ENCODE results near the gene ZGRF1. TPM values are rescaled to one million over a fixed set of nuclear protein-coding genes. Genes with fewer than 3 reads are reported as not detected.
"Not testable (repeated sequence)": the region's sequence is repeated elsewhere in the genome, so short reads cannot be mapped to it uniquely, and the experiment has no call there.

The ZGRF1 gene
- total RNA-seq, 1 donor, result 2.7 TPM

DNA sequence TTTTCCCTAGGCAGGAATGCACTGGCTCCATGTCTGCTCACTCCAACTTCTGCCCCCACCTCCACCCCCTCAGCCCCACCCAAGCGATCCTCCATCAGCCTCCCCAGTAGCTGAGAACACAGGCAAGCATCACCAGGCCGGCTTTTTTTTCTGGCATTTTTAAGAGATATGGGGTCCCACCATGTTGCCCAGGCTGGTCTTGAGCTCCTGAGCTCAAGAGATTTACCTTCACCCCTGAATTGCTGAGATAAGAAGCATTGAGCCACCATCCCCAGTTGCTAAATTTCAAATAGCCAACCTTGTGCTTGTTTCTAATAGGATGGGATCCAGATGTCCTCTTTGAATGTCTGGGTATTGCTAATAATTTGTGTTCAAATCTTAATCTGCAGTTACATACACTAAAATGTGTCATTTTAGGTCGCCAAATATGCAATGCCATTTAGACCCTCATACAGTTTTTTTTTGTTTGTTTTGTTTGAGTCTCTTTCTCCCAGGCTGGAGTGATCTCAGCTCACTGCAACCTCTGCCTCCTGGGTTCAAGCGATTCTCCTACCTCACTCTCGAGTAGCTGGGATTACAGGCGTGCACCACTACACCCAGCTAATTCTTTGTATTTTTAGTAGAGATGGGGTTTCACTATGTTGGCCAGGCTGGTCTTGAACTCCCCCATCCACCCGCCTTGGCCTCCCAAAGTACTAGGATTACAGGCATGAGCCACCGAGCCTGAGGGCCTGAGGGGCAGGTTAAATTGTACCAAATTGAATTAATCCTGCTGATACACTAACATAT lies 9.0 kb upstream of the ZGRF1 start:
- DNase-seq (ENCODE audit: low read depth in 2 of 3, low spot score in 2 of 3), result no peak

DNA sequence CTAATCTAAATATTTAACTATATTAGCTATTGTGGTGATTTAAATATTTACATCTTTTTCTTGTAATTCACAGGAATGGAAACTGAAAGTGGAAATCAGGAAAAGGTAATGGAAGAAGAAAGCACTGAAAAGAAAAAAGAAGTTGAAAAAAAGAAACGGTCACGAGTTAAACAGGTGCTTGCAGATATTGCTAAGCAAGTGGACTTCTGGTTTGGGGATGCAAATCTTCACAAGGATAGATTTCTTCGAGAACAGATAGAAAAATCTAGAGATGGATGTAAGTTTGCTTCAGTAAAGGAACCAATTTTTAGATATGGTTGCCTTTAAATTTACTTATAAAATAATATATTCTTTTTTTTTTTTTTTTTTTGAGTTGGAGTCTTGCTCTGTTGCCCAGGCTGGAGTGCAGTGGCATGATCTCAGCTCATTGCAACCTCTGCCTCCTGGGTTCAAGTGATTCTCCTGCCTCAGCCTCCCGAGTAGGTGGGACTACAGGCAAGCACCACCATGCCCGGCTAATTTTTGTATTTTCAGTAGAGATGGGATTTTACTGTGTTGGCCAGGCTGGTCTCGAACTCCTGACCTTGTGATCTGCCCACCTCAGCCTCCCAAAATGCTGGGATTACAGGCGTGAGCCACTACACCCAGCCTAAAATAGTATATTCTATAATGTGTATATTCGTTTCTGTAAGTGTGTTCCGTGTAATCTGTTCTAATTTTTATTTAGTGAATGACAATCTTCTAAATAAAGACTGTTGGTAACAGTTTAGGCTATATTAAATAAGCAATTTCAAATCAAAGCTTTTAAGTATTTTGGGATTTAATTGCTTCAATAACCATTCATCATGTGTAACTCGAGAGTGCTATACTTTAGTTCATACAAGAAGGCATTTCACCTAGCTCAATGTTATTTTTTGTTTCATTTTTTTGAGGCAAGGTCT lies 8.2 kb upstream of the ZGRF1 start:
- DNase-seq (ENCODE audit: low read depth in 2 of 3, low spot score in 2 of 3), result not testable (repeated sequence)

DNA sequence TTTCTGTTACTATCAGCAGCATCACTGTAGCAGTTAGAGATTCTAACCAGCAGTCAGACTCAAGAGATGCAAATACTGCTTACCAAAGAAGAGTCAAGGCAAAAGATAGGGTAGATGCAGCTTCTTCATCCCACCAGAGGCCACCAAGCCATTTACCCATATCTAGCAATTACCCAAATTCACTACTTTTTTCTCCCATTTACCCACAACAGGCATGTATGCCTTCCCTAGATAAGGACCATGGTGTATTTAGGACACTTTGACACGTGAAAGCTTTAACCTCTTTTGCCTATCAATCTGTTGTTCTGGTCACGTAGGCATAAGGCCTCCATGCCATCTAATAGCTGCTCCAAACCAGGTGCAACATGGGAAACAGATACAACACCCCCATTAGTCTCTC lies 5.8 kb upstream of the ZGRF1 start:
- DNase-seq (ENCODE audit: low read depth in 2 of 3, low spot score in 2 of 3), result no peak

DNA sequence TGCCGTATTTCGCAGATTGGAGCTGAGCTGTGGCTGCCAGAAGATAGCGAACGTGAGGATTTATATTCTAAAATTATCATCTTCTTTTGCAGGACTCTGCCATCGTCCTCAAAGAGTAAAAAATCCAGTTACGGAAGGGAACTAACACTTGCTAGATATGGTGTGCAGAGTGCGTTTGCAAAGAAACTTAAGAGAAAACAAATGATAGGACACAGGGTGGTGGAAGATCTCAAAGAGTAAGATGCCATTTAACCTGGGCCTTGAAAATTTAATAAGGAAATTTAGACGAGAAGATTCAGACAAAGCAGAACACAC lies 800 bp upstream of the ZGRF1 start:
- DNase-seq (ENCODE audit: low read depth in 2 of 3, low spot score in 2 of 3), result no peak

DNA sequence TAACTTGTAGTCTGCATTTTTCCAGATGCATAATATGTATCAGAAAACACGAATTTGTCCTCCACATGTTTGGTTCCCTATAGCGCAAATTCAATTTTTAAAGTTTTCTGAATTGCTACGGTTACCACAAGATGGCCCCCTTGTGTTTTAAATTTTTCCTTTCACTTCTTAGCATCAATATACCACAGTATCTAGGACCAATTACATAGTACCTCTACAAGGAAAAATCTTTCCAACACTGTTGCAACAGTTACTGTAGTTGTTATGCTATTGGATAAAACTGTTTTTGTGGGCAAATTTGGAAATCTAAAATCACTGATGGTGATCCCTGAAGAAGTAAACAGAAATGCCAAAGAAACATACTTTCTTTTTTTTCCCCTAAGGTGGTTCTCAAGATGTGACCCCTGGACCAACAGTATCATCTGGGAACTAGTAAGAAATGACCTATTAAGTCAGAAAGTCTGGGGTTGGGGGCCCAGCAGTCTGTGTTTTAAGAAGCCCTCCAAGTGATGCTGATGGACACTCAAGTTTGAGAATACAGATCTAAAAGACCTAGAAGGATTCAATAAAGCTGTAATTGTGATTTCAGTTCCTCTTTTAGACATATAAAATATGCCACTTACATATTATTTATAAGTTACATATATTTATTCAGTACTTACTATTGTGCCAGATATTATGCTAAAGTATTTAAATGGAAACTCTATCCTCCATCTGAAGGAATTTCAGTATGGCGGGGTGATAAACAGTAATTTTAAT lies 3.1 kb downstream of the ZGRF1 start:
- peak in 2 of 3 donors; percentile 34 to 58 for DNase-seq (ENCODE audit: low read depth in 2 of 3, low spot score in 2 of 3)

DNA sequence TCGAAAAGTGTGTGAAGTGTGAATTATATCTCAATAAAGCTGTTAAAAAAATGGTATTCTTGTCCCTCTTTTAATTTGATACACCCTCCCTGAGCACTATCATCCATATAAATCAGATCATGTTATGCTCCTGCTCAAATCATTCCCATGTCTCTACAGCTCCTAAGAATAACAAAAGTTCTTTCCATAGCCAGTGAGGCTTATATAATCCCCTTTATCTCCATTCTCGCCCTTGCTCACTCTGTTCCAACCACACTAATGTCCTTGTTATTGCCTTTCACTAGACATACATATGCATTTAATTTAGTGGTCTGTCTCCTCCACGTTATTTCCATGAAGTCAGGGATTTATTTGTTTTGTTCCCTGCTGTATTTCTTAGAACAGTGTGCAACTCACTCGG lies 10.5 kb downstream of the ZGRF1 start:
- no peak for DNase-seq (ENCODE audit: low read depth in 2 of 3, low spot score in 2 of 3)

DNA sequence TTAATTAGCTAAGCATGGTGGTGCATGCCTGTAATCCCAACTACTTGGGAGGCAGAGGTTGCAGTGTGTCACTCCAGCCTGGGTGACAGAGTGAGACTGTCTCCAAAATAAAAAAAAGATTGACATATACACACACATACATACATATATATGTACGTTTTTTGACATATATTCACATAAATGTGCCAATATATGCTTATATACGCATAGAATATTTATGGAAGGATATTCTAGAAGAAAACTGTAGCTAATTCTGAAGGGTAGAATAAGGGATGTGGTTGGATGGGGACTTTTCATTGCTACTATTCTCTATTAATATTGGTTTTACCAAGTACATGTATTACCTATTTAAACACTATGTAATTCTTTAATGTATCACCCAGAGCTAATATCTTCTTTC lies 19.7 kb downstream of the ZGRF1 start:
- DNase-seq (ENCODE audit: low read depth in 2 of 3, low spot score in 2 of 3), result no peak

DNA sequence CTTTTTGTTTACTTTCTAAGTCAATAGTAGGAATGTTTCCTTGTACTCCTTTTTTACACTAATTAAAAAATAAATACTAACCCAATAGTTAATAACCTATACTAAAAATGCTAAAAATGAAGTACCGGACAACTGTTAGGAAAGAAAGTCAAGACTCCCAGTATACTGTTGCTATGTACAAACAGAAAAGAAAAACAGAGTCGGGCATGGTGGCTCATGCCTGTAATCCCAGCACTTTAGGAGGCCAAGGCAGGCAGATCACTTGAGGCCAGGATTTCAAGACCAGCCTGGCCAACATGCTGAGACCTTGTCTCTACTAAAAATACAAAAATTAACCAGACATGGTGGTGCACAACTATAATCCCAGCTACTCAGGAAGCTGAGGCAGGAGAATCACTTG lies 23.9 kb downstream of the ZGRF1 start:
- DNase-seq (ENCODE audit: low read depth in 2 of 3, low spot score in 2 of 3), result not testable (repeated sequence)

DNA sequence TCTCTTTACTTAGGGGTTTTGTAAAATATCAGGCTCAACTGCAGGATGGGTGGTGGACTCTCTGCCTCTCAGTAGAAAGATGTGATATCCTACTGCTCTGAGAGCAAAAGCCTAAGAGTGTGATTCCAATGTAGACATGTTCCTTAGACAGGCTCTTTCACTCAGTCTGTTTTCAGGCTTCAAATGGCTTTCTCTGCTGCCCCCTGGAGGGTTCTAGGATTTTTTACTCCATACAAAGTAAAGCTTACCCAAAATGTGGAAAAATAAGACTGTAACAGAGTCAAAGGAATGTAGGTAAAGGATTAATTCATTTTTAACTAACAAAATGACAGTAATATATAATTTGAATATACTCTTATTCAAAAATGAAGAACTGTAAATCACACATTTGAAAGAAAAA lies 32.1 kb downstream of the ZGRF1 start:
- peak; percentile 14 to 69 (median 39) for DNase-seq (ENCODE audit: low read depth in 2 of 3, low spot score in 2 of 3)

DNA sequence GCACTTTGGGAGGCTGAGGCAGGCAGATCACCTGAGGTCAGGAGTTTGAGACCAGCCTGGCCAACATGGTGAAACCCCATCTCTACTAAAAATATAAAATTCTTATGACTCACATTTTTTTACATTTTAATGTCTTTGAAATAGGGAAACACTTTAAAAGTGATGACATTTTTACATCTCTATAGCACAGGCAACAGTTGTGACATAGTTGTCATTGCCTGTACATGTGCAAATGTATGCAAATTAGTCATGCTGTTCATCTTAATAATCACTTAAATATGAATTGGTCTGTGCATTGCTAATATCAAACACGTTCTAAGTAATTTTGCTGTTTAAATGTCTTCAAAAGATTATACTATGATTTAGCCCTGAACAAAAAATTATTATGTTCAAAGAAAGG lies 41.7 kb downstream of the ZGRF1 start:
- DNase-seq (ENCODE audit: low read depth in 2 of 3, low spot score in 2 of 3), result no peak

DNA sequence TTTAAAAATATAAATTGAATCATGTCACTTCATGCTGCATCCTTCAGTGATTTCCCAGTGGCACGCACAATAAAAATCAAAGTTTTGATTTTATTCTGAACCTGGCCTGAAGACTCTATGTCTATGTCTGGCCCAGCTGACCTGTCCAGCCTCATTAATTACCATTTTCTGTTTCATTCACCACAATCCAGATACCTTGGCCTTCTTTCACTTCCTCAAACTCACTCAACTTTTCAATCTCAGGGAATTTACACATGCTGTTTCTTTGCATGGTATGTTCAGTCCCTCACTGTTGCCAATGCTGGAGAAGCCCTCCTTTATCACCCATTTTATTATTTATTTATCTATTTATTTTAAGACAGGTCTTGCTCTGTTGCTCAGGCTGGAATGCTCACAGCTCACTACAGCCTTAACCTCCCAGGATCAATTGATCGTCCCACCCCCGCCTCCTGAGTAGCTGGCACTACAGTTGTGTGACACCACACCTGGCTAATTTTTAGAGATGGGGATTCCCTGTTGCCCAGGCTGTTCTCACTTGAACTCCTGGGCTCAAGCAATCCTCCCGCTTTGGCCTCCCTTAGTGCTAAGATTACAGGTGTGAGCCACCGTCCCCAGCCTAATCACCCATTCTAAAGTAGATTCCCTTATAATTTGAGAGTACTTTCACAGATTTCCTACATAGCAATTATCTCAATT lies 43.1 kb downstream of the ZGRF1 start:
- no peak for DNase-seq (ENCODE audit: low read depth in 2 of 3, low spot score in 2 of 3)

DNA sequence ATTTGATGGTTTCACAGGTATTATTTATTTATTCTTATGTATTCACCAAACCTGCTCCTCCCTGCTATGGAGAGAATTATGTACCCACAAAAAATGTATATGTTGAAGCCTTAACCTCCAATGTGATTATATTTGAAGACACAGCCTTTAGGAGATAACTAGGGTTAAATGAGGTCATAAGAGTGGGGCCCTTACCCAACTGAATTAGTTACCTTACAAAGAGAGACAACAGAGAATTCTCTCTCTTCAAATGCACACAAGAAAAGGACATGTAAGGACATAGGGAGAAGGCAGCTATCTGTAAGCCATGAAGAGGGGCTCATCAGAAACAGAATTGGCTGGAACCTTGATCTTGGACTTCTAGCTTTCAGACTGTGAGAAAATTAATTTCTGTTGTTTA lies 44.0 kb downstream of the ZGRF1 start:
- DNase-seq (ENCODE audit: low read depth in 2 of 3, low spot score in 2 of 3), result no peak

DNA sequence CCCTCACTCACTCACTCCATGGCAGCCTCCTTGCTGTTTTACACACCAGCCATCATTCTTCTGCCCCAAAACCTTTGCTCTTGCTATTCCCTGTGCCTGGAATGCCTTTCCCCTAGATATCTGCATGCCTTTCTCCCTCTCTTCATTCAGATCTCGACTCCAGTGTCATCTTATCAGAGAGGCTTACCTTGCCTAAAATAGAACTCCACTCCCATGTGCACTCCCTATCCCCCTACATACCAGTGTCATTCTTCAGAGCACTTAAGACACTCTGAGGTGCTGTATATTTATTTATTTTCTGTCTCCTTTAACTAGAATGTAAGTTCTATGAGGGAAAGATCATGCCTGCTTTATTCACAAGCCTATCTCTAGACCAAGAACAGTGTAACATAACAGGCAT lies 45.1 kb downstream of the ZGRF1 start:
- DNase-seq (ENCODE audit: low read depth in 2 of 3, low spot score in 2 of 3), result no peak

DNA sequence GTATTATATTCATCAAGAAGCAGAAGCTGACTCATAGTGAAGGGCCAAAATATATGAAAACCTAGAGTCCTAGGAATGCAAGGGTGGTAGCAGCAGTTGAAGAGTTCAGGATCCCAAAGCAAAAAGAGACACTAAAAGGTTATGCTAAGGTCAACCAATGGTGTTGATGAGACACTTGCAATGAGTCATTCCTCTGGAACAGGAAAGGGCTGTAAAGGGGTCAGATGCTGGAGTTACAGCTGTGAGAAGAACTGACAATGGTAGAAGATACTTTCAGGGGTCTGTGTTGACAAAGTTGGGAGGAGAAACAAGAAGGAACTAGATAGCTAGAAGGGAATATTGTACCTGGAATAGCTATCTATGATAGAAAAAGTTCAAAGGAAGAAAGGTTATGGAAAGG lies 47.5 kb downstream of the ZGRF1 start:
- DNase-seq (ENCODE audit: low read depth in 2 of 3, low spot score in 2 of 3), result no peak

DNA sequence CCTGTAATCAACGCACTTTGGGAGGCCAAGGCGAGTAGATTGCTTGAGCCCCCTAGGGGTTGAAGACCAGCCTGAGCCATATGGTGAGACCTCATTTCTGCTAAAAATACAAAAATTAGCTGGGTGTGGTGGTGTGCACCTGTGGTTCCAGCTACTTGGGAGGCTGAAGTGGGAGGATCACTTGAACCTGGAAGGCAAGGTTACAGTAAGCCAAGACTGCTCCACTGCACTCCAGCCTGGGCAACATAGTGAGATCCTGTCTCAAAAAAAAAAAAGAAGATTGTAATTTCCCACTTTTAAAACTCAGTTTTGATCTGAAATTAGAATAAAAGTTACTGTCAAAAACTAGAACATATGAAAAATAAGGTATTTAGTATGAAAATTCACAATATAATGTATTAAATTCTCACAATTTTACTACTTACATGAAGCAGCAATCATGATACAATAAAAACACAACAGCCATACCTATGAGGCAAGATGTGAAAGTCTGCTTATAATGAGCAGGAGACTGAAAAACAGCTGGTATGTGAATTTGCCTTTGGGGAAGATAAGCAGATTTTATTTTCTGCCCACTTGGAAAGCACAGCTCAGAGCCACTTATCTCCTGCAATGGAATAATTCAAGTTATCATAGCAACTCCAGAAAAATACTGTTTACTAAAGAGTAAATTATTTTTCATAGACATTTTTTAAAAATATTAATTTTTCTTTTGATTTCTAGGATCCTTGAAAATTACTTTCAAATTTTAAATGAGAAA lies 50.6 kb downstream of the ZGRF1 start:
- no peak for DNase-seq (ENCODE audit: low read depth in 2 of 3, low spot score in 2 of 3)

DNA sequence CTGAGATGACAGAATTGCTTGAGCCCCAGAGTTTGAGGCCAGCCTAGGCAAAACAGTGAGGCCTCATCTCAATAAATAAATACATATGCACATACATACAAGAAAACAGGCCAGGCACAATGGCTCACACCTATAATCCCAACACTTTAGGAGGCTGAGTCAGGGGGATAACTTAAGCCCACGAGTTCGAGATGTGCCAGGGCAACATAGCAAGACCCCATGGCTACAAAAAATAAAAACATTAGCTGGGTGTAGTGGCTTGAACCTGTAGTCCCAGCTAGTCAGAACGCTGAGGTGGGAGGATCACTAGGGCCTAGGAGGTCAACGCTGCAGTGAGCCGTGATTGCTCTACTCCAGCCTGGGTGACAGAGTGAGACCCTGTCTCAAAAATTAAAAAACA lies 69.2 kb downstream of the ZGRF1 start:
- DNase-seq (ENCODE audit: low read depth in 2 of 3, low spot score in 2 of 3), result no peak

DNA sequence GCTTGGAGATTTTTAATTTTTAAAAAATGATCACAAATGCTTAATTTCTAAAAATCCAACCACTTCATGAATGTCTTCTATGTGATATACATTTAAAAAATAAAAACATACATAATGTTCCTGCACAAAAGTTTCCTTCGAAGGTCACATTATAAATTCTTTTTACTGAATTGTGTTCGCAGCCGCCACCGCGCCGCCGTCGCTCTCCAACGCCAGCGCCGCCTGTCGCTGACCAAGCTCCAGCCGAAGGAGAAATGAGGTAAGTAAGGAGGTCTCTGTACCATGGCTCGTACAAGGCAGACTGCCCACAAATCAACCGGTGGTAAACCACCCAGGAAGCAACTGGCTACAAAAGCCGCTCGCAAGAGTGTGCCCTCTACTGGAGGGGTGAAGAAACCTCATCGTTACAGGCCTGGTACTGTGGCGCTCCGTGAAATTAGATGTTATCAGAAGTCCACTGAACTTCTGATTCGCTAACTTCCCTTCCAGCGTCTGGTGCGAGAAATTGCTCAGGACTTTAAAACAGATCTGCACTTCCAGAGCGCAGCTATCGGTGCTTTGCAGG lies 71.9 kb downstream of the ZGRF1 start:
- DNase-seq (ENCODE audit: low read depth in 2 of 3, low spot score in 2 of 3), result no peak

DNA sequence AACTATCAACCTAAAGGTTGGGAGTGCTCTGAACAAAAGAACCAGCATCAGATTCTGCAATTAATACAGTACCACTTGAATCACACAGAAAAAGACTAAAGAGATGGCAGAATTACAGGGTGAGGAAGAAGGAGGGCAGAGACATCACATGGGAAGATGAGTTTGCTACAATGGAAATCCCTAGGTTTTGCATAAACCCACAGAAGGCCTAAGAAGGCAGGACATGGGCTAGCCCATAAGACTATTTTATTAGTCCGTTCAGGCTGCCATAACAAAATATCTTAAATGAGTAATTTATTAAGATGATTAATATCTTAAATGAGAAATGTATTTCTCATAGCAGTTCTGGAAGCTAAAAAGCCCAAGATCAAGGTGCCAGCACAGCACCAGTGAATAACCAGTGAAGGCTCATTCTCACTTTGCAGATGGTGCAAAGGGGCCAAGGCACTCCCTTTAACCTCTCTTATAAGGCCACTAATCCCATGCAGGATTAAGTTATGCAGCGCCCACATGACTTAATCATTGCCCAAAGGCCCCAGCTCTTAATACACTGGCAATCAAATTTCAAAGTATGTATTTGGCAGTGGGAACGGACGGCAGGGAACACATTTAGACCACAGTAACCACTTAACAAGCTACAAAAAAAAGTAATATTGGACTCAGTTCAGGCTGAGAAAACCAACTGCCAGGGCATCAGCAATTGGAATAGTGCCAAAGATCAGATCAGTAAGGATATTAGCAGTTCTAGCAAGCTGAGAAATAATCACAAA lies 73.1 kb downstream of the ZGRF1 start:
- no peak for DNase-seq (ENCODE audit: low read depth in 2 of 3, low spot score in 2 of 3)
